ENCODE measurements around the gene SUV39H2.
A peak's percentile ranks its signal among the peaks of the same experiment; 100 is the strongest.
"Not testable (repeated sequence)": the region's sequence is repeated elsewhere in the genome, so short reads cannot be mapped to it uniquely, and the experiment has no call there.

SUV39H2 gene

GRCh38 chr10:14876764-14877163 lies 1.9 kb upstream of the SUV39H2 start:
- DNase-seq: no peak

DNA sequence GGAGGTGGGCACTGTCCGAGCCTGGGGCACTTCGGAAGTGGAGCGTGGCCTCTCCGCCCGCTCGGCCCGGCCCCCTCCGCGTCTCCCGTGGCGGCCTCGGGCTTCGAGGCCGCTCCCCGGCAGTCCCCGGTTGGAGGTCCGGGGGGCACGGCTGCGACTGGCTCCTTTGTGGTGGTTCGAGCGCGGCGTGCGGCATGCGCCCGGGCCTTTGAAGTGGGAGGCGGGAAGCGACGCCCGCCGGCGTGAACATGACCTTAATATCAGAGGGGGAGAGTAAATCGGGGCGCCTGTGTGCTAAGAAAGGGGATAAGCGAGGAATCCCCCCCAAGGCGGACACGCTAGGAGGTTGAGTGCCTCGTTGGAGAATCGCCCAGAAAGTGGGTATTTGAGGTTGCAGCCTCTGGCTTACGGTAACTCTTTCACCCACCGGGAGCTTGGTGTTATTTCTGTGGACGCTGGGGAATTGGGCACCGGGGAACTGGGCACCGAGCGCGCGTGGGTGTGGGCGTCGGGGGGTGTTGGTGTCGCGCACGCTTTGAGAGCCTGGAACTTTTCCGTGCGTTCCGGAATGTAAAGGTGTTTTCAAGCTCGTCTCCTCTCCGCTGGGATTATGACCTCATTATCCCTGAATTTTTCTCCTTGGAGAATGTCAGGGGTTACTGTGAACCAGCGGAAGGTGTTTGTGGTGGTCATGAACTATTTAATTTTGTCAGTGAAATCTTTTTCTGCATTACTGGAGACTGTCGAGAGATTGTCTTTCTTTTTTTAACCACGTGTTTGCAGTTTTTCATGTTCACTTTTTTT lies 660 bp downstream of the SUV39H2 start:
- DNase-seq: peak; percentile 42

DNA sequence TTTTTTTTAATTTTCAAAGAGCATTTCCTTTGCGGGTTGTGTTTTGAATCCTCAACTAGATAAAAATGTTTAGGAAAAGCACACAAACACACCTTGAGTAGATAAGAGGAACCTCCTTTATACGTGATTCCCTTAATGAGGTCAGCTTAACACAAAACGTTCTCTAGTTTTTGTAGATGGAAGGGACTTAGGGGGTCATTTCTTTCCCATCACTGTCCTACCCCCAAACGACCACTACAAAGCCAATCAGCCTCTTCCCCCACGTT lies 1.2 kb downstream of the SUV39H2 start:
- no peak for DNase-seq

DNA sequence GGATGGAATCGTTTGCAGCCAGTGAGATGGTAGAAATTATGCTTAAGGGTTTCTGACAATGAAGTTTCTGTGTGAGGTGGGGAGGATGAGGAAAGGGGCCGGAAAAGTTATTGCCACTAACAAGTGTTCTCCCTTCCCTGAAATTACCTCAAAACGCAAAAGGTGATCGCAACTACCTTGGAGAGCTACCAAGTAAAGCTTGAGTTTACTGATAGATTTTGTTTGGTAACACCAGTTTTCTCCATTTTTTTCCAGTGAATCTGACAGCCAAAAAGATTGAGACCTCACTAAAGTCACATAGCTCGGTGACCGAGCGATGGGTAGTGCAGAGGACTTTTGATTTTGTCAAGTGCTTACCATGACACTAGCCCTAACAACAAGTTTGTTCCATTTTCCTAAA lies 1.6 kb downstream of the SUV39H2 start:
- no peak for DNase-seq

- DNase-seq: no peak
Measured at GRCh38 chr10:14884082-14884481, 5.4 kb downstream of the SUV39H2 start.

GRCh38 chr10:14889318-14889717 lies 10.7 kb downstream of the SUV39H2 start:
- DNase-seq: no peak

DNA sequence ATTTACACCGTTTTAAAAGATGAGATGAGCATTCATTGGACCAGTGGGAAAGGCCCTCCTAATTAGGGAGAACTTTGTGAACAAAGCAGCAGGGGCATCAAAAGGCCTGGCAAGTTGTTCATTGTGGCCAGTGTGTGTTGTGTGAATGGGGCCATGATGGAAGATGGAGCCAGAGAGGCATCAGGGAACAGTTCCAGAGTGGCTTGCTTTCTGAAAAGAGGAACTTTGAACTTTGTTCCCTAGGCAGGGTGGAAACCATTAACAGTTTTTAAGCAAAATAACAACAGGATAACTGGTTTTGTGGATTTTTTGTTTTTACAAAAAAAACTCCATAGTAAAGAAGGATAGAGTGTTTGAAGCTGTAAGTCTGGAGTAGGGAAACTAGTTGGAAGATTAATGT lies 12.5 kb downstream of the SUV39H2 start:
- DNase-seq: no peak

DNA sequence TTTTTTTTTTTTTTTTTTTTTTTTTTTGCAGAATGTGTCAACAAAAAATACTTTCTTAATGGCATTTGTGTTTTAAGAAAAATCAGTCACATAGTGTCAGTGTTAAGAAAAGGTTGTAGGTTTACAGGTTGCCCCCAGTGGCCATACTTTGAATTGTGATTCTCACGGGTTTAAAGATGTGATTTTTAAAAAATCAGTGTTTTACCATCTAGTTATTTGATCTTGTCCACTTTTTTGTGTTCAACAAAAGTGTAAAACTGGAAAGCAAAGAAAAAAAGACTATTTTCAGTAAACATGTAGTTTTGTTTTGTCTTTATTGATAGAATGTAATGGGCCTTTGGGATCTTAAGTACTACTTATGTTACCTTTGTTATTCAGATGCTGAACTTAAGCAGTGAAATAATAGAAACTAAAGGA lies 25.7 kb downstream of the SUV39H2 start:
- peak; percentile 4 for DNase-seq

- no peak for DNase-seq
Measured at GRCh38 chr10:14904864-14905263, 26.2 kb downstream of the SUV39H2 start.

DNA sequence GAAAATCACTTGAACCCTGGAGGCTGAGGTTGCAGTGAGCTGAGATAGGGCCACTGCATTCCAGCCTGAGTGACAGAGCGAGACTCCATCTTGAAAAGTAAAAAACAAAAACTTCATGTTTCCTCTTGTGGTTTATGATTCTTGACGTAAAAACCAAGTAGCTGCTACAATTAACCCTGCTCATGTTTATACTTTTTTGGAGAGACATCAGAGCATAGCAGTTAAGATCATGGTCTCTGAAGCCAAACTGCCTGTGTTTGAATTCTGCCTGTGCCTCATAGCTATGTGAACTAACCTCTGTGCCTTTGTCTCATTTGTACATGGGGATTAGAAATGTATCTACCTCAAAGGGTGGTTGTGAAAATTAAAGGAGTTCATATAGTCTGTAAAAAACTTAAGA lies 27.2 kb downstream of the SUV39H2 start:
- no peak for DNase-seq

- no peak for DNase-seq
Measured at GRCh38 chr10:14906765-14907164, 28.1 kb downstream of the SUV39H2 start.

- DNase-seq: not testable (repeated sequence)
Measured at GRCh38 chr10:14907591-14907990, 28.9 kb downstream of the SUV39H2 start.

DNA sequence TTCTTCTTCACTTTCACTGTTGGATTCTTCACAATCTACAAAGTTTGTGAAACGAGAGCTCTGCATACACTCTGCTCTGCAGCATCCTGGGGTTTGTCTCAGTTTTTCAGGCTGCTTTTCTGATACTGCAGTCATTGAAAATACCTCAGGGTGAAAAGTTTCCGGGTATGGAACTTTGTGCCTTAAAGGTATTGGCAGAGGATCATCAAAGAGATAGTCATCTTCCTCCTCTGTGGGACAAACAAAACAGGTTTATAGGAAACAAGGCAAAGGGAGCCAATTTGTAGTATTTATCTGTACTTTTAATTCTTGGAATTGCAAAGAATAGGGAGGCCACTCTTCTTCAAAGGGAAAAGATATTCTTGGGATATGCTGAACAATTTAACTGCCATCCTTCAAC lies 30.4 kb downstream of the SUV39H2 start:
- DNase-seq: no peak

GRCh38 chr10:14910953-14911352 lies 32.3 kb downstream of the SUV39H2 start:
- DNase-seq: no peak

DNA sequence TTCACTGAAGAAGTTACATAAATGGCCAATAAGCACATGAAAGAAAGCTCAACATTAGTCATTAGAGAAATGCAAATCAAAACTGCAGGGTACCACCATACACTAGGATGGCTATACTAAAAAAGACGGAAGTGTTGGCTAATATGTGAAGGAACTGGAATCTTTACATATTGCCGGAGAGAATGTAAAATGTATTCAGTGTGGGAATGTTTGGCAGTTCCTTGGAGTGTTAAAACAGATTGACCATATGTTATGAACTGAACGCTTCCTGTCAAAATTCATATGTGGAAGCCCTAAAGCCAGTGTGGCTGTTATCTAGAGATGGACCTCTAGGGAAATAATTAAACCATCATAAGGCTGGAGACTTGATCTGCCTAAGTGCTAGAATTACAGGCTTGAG lies 33.1 kb downstream of the SUV39H2 start:
- DNase-seq: no peak

DNA sequence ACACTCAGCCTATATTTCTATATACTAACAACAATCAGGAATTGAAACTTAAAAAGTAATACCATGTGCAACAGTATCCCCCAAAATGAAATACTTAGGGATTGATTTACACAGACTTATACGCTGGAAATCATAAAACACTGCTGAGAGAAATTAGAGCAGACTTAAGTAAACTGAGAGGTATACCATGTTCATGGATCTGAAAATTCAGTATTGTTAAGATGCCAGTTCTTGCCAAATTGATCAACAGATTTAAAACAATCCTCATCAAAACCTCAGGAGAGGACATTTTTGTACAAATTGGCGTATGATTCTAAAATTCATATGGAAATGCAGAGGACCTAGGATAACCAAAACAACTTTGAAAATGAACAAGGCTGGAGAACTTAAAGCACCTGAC lies 37.9 kb downstream of the SUV39H2 start:
- DNase-seq: no peak

GRCh38 chr10:14917827-14918226 lies 39.2 kb downstream of the SUV39H2 start:
- DNase-seq: no peak

- no peak for DNase-seq
Measured at GRCh38 chr10:14918964-14919363, 40.3 kb downstream of the SUV39H2 start.

DNA sequence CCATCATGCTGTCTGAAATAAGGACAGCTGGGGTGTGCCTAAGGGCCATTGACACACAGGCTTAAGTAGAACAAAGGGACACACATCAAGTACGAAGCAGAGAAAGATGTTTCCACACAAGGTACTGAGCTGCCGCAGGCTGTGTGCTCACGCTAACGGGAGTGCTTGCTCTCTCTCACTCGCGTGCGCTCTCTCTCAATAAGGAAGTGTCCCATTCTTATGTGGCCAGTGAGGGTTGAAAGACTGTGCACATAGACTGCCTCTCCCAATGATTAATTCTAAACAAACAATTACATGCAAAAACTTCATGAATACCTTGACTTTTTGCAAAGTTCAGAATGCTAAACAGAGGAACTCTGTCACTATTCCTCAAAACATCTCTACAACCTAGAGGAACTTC lies 45.3 kb downstream of the SUV39H2 start:
- no peak for DNase-seq

DNA sequence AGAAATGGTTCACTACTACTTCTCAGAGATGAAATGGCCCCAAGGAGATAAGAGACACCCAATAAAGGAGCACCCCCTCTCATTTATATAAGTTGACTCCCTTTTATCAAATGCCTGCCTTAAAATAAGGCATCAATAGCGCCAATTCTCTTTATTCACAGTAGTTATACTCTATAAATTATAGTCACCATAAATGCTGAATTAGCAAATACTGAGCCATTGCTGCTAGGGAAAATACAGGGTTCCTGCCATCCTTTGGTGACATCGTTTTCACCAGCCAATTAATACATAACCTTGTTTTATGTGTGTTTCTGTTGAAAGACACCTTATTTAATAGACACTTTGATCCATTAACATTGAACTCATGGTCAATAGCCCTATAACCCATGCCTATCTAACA lies 46.6 kb downstream of the SUV39H2 start:
- no peak for DNase-seq

- no peak for DNase-seq
Measured at GRCh38 chr10:14926061-14926470, 47.4 kb downstream of the SUV39H2 start.

DNA sequence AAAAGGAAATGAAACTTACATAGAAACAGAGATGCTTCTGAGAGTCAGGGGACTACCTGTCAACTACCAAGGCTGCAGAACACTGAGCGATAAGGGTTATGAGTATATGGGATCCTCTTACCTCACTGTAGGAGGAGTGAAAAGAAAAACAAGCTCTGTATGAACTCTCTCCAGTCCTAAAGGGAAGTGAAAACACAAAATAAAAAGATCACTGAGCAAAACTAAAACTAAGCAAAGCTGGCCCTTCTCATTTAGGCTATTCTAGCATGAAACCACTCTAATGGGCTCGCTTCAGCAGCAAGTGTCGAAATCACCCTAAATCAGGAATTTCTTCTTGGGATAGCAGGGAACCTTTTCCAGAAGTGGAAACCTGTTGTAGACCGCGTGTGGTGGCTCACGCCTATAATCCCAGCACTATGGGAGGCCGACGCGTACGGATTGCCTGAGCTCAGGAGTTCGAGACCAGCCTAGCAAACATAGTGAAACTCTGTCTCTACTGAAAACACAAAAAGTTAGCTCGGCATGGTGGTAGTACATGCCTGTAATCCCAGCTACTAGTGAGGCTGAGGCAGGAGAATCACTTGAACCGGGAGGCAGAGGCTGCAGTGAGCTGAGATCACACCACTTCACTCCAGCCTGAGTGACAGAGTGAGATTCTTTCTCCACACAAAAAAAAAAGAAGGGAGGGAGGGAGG lies 48.2 kb downstream of the SUV39H2 start:
- no peak for DNase-seq

- DNase-seq: no peak
Measured at GRCh38 chr10:14930610-14931009, 51.9 kb downstream of the SUV39H2 start.

GRCh38 chr10:14936584-14936983 lies 57.9 kb downstream of the SUV39H2 start:
- DNase-seq: no peak

- DNase-seq: not testable (repeated sequence)
Measured at GRCh38 chr10:14938971-14939370, 60.3 kb downstream of the SUV39H2 start.
